Measurements from ENCODE around the gene CELF2. TPM values are rescaled to one million over a fixed set of nuclear protein-coding genes. Genes with fewer than 3 reads are reported as not detected.
"Not testable (repeated sequence)": the region's sequence is repeated elsewhere in the genome, so short reads cannot be mapped to it uniquely, and the experiment has no call there.

CELF2 gene
- total RNA-seq, 1 experiment from 2014 or later, result 0.27 TPM

DNA sequence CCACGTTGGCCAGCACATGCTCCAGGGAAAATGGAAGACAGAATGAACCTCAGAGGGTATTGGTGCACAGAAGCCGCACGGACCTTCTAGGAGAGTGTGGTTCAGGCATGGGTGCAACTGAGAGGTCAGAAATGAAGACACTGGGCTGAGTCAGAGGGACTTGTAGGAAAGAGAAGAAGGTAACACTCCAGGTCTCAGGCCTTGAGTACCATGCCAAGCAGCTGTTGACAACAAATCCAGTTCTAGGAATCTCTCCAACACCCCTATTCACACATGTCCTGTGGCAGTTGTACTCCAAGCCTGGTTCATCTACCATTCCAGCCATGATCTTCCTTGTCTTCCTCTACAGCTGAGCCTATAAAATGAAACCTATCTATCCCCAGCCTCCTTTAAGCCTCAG is 342.2 kb downstream of the CELF2 start:
- DNase-seq (ENCODE audit: extremely low read depth, low read depth), result no peak

DNA sequence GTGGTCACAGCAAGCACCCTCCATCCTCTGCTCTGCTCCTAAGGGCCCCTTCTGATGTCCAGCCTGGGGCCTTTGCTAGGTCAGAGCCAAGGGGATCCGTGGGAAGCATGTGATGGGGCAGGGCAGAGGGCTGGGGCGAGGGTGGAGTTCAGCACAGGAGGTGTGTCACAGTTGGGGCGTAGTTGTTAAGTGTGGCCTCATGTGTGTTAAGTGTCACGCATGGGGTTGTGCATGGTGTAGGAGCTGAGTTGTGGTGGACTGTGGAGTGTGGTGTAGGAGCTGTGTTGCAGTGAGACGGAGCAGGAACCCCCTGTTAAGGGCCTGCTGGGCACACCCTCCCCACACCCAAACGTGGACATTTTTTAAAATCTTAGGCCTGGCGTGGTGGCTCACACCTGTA is 345.8 kb downstream of the CELF2 start:
- DNase-seq (ENCODE audit: extremely low read depth, low read depth), result no peak

DNA sequence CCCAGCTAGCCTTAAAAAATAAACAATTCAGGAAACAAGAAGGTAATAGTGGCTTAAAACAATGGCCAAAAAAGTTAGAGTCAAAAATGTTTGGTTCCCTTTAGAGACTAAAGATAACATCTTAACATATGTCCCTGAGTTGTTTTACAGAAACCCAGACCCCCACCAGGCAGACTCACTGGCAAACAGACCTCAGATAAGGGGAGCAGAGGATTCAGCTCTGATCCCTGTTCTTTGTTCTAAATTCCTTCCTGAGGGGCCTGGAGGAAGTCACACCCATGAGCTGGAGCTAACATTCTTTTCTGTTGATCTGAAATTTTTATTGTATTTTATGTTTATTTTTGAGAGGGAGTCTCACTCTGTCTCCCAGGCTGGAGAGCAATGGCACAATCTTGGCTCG is 346.6 kb downstream of the CELF2 start:
- DNase-seq (ENCODE audit: extremely low read depth, low read depth), result no peak

DNA sequence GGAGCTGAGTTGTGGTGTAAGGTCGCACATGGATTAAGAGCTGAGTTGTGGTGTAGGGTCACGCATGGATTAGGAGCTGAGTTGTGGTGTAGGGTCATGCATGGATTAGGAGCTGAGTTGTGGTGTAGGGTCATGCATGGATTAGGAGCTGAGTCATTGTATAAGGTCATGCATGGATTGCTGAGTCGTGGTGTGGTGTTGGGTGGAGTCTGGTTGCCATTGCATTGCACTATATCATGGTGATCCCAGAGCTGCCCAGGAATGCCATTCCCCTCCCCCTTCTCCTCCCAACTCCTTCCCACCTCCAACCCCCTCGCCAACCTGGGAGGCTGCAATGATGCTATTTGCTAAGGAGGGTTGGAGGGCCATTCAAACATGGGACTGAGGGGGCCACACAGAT is 349.2 kb downstream of the CELF2 start:
- DNase-seq (ENCODE audit: extremely low read depth, low read depth), result not testable (repeated sequence)

DNA sequence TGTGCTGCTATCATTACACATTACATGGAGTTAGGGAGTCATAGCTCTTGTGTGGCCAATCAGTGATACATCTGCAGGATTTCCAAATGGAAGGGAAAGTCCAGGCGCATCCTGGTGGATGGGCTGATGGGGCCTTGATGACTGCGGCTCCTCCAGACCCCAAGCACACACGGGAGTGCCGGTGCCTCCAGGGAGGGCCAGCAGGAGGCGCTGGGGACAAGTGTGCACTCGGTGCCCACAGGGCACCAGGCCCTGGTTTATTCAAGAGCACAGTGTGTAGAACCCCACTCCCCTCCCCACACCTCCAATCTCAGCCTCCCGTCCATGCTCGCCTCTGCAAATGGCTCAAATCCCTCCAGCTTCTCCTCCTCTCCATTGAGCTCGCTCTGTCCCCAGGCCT is 349.8 kb downstream of the CELF2 start:
- DNase-seq (ENCODE audit: extremely low read depth, low read depth), result no peak

DNA sequence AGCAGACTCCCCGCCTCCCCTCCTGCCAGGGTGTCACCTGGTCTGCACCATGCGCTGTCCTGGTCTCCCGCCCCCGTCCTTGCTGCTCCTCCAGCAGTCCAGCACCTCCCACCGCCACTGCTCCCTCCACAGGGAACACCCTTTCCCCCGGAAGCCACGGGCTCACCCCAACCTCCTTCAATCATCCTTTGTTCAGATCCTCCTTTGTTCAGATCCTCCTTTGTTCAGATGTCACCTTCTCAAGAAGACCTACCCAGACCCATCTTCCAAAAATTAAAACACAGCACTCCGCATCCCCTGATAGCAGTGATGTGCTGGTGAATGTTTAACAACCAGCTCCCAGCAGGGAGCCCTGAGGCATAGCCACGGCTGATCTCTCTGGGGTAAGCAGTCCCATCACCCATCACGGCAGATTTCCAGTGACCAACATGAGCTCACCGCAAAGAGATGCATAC is 356.1 kb downstream of the CELF2 start:
- no peak for DNase-seq (ENCODE audit: extremely low read depth, low read depth)

DNA sequence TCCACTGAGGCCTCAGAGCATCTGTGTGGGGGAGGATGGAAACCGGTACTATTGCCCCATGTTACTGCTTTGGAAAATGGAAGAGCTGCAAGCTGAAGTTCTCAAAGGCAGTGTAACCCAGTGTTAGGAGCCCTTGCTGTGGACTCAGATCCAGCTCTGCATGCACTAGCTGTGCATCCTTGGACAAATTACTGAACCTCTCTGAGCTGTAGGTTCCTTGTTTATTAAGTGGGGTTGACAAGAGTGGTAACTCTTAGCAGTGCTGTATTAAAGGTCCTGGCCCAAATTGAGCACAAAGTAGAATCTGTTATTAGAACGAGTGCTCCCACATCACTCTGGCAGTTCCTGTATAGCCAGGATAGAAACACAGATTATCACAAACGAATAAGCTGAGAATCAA is 359.6 kb downstream of the CELF2 start:
- DNase-seq (ENCODE audit: extremely low read depth, low read depth), result no peak

DNA sequence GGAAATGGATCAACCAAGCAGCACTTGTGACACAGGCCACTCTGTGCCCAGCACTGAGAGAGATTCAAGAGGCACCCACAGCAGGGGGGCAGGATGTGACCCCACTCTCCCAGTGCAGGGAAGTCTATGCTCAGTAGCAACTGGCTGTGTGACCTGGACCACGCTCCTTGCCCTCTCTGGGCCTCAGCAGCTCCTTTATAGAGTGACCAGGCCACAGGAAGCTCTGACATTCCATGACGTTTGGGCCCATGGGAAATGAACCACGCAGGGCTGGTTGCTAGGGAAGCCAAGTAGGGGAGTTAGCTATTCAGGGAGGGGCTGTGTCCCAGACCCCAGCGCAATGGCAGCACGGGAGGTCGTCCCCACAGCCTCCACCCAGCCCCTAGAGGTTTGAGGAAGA is 361.2 kb downstream of the CELF2 start:
- no peak for DNase-seq (ENCODE audit: extremely low read depth, low read depth)

DNA sequence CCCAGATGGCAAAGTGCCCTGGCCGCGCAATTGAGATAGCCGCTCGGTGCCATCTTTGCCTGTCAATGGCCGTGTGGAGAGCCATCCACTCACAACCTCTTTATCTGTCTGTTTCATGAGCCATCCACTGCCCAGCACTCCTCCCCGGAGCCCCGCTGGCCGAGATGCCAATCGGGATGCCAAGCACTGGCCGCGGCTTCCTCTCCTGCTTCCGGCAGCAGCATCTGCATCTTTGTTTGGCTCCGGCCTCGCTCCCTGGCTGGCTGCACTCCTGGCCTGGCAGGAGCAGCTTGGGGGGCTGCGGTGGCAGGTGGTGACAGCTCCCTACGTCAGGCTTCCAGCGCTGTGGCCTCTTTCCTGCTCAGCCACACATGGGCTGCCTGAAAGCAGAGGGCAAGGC is 362.1 kb downstream of the CELF2 start:
- no peak for DNase-seq (ENCODE audit: extremely low read depth, low read depth)

DNA sequence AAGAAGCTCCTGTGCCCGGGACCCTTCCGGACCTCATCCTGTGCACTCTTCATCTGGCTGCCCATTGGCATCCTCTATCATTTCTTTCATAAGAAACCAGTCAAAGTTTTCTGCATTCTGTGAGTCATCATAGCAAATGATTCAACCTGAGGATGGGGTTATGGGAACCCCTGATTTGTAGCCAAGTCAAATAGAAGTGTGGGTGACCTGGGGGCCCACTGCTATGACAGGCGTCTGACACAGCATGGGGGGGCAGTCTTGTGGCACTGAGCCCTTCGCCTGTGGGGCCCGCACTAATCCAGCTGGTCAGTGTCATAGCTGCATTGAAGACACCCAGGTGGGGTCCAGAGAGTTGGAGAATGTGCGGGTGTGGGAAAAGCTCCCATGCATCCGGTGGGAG is 363.4 kb downstream of the CELF2 start:
- no peak for DNase-seq (ENCODE audit: extremely low read depth, low read depth)

DNA sequence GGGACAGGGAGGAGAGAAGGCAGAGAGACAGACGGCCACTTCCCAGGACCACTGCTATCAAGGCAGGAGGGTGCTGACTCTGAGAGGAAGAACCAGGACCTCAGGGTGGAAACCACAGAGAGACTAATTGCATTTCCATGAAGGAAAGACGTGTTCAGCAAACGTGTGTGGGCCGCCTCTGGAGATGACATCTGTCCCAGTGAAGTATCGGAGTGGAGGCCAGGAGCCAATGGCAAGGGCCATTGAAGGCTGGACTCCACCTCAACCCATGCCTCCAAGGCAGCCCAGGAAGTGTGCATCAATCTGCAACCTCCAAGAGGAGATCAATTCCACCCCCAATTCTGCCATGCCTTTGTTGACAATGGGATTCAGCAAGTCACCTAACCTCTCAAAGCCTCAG is 363.8 kb downstream of the CELF2 start:
- no peak for DNase-seq (ENCODE audit: extremely low read depth, low read depth)

DNA sequence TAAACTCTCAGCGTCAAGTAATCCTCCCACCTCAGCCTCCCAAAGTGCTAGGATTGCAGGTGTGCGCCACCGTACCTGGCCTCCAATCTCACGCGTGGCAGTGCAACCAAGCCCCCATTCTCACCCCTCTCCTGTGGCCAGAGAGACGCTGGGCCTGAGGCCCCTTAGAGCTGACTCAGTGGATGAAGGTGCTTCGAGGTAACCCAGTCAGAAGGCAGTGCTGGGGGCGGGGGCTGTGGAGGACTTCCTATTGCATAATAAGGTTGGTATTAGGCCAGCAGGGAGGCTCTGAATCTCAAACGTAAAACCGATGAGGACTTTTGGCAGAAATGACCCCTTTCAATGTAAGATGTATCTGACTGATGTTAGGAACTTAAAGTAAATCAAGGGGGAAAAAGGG is 364.5 kb downstream of the CELF2 start:
- no peak for DNase-seq (ENCODE audit: extremely low read depth, low read depth)

DNA sequence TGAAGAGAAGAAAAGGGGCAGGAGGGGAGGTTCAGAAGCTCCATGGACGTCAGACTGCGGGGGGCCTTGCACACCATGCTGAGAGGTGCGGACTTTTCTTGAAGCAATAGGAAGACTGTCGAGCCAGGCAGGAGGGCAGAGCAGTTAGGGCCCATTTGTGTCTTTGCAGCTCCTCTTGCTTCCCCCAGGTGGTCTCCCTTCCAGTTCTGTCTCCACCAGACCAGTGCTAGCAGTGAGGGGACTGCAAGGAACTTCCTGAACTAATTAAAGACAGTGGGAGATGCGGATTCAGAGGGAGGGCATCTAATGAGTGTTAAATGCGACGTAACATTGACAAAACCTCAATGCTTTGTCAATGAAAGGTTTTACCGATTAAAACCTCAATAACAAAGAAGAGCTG is 368.4 kb downstream of the CELF2 start:
- DNase-seq (ENCODE audit: extremely low read depth, low read depth), result no peak

All from NCI-H460 (cell line).